Retina (tissue), 1 donor: ENCODE data around the gene AKAIN1.
A peak's percentile ranks its signal among the peaks of the same experiment; 100 is the strongest.

ENCODE experiments used
- DNase-seq: peaks from one replicate; pipeline ENCODE4 v3.0.0-alpha.2; 2016

Gene AKAIN1

DNA sequence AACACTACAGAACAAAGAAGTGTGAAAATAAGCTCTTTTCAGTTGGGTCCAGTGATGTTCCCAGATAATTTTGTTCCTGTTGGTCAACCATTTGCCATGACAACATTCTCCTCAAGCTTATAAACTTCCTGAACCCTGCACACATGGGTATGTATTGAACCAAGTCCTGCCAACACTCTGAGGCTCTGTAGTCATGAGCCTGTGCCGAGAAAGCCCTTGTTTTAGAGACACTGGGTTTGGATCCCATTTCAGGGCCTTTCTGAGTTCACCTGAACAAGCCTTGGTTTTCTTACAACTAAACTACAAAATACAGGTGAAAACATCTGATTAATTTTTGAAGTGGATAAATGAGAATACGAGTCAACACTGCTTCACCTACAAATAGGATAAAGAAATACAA is 38.5 kb downstream of the AKAIN1 start:
- no peak for DNase-seq

DNA sequence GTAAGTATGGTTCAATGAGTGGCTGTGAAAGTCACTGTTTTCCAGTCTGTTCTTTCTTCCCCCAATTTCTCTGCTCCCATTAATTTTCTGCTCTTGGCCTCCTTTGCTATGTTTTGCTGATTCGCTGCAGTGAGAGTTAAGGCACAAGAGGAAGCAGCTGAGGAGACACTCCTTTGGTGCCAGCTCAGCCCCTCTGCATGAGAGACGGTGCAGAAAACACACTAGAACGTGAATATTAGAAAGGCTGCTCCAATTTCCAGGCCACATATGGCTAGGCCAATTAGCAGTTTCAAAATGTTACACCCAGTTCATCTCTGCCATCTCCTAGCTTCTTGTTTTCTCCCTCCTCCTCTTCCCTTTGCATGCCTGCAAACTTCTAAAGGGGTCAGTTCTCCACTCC is 38.9 kb downstream of the AKAIN1 start:
- DNase-seq, result no peak

GRCh38 chr18:5155907-5156287 is 41.2 kb downstream of the AKAIN1 start:
- DNase-seq, result peak; percentile 12

DNA sequence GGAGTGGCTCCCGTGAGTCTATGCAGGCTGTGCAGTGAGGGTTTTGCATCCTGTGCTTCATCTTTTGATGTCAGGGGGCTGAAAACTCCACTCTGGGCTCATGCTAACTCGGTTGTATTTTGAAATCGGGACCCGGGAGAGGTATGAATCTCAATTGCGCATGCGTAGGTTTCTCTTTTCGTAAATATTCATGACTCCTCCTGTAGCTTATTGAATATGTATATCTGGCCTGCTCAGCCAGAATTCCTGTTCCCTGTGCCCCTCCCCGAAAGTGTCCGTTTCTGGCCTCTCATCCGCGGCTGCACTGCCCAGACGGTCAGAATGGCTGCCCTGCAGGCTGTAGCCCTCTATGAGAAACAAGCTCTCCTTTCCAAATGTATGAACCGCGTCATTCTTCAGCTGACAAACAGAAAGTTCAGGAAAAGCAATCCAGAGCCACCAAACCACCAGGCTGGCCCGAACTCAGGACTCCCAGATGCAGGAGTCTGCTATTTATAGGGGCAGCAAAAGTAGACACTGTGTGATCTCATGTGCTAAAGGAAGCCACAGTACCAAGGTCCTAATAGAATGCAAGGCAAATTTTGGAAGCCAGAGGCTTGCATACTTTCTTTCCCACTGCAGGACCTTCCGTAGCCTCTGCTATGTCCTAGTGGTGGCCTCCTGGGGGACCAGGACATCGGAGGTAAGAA is 41.7 kb downstream of the AKAIN1 start:
- DNase-seq, result peak; percentile 8

GRCh38 chr18:5152343-5153020 is 44.6 kb downstream of the AKAIN1 start:
- DNase-seq, result no peak

DNA sequence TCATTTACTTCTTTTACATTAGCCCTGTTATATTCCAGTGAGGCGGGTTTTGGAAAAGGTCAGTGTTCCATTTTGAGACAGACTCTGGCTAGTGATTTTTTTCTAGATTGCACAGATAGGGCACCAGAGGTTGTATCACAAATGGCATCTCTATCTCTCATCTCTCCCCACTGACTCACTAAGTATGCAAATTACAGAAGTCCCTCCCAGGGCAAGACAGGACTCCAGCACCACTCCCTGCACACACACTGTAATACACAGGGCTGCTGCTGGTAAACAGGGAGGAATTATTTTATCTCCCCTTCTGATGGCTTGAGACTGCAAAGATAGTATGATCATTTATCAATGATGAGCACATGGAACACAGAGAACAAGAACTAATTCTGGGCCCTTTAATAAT is 46.2 kb downstream of the AKAIN1 start:
- DNase-seq, result no peak

DNA sequence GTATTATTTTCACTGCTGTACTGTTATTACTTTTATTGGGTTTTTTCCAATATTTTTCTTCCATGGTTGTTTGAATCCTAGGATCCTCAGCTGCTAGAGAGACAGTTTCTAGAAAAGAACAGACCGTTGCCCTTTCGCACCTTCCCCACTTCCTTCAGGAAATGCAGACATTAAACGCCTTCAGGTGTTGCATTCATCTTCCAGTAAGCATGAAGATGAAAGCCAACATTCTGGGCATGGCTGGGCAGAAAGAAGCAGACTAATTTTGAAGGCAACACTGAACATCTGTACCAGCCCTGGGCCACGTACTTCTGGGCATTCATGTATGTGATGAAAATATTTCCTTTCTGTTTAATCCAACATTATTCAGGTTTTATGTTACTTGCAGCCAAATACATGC is 51.0 kb downstream of the AKAIN1 start:
- no peak for DNase-seq

DNA sequence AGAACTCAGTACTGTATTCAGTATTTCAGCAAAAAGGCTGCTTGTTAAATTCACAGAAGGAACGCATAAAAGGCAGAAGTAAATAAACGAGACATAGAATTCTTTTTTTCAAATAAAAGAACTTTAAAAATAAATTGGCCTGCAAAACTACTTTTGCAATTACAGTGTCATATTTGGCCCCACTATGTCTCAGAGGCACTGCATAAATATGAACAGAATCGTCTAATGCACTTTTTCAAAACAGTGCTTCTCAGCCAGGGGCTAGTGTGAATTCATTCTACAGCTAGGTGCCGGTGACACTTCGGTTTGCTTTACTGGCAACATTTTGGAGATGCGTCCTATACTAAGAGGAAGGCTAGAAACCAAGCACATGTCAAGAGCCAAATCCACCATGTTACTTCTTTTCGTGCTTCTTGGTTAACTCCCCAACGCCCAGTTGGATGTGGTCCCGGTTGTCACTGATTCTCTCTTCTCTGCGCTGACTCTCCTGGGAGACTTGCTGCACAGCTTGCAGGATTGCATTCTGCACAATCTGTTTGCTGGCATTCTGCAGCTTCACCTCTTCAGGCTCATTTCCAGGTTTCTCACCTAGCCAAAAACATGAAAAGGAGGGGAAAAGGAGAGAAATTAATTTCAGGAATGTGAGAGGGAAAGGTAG is 51.8 kb downstream of the AKAIN1 start:
- DNase-seq, result no peak

- DNase-seq, result no peak
These were observed 52.4 kb downstream of the AKAIN1 start for GRCh38 chr18:5144629-5145028.

- no peak for DNase-seq
These were observed 54.2 kb downstream of the AKAIN1 start for GRCh38 chr18:5142859-5143258.

DNA sequence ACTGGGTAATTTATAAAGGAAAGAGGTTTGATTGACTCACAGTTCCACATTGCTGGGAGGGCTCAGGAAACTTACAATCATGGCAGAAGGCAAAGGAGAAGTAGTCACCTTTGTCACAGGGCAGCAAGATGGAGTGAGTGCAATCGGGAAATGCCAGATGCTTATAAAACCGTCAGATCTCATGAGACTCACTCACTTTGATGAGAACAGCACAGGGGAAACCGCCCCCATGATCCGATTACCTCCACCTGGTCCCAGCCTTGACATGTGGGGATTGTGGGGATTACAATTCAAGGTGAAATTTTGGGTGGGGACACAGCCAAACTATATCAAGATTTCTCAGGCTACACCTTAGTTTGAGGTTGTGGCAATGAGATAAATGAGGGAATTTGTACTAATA is 54.9 kb downstream of the AKAIN1 start:
- no peak for DNase-seq

GRCh38 chr18:5137261-5137660 is 59.8 kb downstream of the AKAIN1 start:
- DNase-seq, result no peak

DNA sequence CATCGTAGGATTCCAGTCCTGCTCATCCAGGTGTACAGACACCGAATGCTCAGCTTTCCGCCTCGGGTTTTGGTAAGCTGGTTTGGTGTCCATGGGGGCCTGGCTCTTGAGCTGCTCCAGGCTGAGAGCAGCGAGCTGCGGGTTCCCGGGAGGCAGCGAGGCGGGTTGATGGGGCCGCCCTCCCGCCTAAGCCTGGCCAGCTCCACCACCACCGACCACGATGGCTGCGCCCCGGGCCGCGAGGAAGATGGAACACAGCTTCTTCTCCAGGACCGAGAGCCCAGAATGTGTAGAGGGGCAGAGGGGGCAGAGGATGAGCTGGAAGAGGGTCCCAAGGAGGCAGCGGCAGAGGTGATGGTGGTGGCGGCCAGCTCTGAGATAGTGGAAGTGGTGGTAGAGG is 64.1 kb downstream of the AKAIN1 start:
- no peak for DNase-seq

GRCh38 chr18:5122272-5122671 is 74.8 kb downstream of the AKAIN1 start:
- no peak for DNase-seq

DNA sequence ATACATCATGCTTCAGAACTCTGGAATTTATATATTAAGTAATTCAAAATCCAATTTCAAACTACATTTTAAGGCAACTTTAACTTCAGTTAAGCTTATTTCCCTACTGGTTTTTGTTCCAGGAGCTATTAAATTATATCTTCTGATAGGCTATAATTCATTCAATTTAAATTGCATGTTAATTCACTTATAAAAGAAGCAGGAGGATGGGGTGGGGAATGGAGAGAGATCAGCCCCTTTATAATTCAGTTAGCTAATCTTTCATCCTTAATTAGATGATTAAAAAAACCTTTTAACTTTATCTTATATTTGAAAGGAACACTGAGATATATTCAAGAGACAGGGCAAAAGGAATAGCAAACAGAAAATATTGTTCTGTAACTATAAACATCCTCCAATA is 86.8 kb downstream of the AKAIN1 start:
- DNase-seq, result no peak

DNA sequence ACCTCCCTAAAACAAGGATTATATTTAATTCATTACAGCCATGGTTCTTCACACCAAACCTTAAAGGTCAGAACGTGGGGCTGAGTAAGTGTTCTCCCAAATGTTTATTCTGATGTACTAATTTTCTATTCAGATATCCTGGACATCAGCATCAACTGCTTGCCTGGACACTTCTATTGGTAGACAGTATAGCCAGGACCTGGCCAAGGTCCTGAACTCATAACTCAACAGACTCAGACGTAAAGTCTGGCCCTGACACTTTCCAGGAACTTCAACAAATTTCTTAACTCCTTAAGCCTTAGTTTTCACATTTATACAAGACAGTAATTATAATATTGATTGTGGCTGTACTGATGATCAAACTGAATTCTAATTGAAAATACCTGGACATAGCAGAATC is 89.1 kb downstream of the AKAIN1 start:
- no peak for DNase-seq

- DNase-seq, result no peak
These were observed 90.3 kb downstream of the AKAIN1 start for GRCh38 chr18:5106730-5107129.

DNA sequence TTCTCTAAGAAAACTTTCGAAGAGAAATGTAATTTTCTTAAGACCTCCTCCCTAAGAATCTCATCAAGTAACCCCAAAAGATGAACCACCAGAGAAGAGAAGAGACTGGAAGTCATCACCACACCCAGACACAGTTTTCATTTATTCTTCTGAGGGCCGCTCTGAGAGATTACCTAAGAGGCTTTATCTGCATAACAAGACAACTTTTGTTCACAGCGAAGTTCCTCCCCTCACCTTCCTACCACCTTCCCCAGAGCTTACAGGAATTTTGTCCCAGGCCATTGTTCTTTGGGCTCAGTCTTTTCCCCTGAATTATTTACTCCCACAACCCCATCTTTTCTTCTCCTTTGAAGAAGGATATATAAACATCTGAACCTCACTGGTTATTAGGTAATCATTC is 92.8 kb downstream of the AKAIN1 start:
- no peak for DNase-seq

DNA sequence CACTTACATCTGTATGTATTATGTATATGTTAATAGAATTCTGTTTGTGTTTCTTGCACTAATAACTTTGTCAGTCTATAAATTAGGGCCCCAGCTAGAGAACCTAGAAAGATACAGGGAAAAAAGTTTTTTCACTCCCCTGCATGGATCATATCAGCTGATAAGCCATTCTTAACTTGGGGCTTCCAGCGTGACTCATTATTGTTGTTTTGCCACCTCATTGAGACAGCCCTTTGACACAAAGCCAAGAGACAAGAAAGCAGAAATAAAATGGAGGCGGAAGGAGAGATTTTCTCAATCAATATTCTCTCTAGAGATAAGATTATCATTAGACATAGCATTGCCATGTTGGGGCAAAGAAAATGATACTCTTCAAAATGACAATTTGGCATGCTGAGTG is 93.4 kb downstream of the AKAIN1 start:
- no peak for DNase-seq

- DNase-seq, result no peak
These were observed 93.8 kb downstream of the AKAIN1 start for GRCh38 chr18:5103286-5103685.

GRCh38 chr18:5097116-5097703 is 99.8 kb downstream of the AKAIN1 start:
- no peak for DNase-seq

DNA sequence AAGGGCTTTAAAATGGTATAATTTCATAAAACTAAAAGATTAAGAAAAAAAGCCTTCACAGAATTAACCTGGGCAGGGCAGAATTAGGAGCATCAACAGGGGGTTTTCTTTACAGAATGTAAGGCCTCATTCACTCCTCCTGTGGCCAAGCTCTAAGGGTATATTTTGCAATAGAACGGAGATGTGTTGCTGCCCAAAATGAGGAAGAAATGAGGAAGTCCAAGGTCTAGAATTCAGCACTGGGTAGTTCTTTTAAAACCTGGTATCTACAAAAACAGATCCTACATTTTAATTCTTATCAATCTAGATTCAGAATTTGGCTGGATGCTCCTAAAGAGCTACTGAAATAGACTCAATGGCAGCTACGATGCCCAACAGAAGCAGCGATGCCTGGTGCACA is 101.8 kb downstream of the AKAIN1 start:
- DNase-seq, result no peak

DNA sequence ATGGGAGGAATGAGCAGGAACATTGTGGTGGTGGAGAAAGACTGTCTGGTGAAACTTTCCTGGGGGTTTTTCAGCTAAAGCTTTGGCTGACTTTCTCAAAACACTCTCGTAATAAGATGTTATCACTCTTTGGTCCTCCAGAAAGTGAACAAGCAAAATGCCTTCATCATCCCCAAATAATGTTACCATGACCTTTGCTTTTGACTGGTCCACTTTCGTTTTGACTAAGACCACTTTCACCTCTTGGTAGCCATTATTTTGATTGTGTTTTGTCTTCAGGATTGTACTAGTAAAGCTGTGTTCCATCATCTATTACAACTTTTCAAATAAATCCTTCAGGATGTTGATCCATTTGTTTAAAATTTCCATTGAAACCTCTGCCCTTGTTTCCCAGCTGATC is 103.2 kb downstream of the AKAIN1 start:
- DNase-seq, result no peak
